ENCODE measurements around the gene TAGLN. TPM values are rescaled to one million over a fixed set of nuclear protein-coding genes. Genes with fewer than 3 reads are reported as not detected.
"Not testable (repeated sequence)": the region's sequence is repeated elsewhere in the genome, so short reads cannot be mapped to it uniquely, and the experiment has no call there.

TAGLN gene
- total and polyA plus RNA-seq, 9 of the 15 experiments (the other 6 are each of a cell fraction or from before 2014, with no cell fraction given) = 0.21 to 4.9 (median 1.1) TPM

DNA sequence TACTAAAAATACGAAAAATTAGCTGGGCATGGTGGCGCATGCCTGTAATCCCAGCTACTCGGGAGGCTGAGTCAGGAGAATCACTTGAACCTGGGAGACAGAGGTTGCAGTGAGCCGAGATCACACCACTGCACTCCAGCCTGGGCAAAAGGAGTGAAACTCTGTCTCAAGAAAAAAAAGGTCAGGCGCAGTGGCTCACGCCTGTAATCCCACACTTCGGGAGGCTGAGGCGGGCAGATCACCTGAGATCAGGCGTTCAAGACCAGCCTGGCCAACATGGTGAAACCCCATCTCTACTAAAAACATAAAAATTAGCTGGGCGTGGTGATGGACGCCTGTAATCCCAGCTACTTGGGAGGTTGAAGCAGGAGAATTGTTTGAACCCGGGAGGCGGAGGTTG, 16.0 kb upstream of the TAGLN start:
- intact Hi-C loops (cut with micrococcal nuclease); H3K9me1 ChIP-seq (ENCODE audit: control insufficient read depth, insufficient read depth, low read length); ATAC-seq; H3K27me3 ChIP-seq (ENCODE audit: control insufficient read depth in 2 of 2, insufficient read depth in 2 of 2, low read length in 2 of 2); BruUV-seq (replicated peaks); H4K20me1 ChIP-seq (replicated peaks; ENCODE audit: control insufficient read depth, insufficient read depth, low read length); DNase-seq (ENCODE audit: extremely low read depth in 1 of 4, low spot score in 3 of 4); H3K9ac ChIP-seq (ENCODE audit: insufficient read depth in 1 of 2, low read depth in 2 of 2, low read length in 2 of 2); H3K27ac ChIP-seq (ENCODE audit: extremely low read depth, low read depth, low read length); in situ Hi-C loops (cut with MboI); H3K9me3 ChIP-seq (replicated peaks; ENCODE audit: control insufficient read depth, insufficient read depth, low read depth, low read length); H3K4me2 ChIP-seq (ENCODE audit: insufficient read depth, low read length); H2AFZ ChIP-seq (ENCODE audit: low read depth, low read length); FAIRE-seq; H3K4me3 ChIP-seq: not testable (repeated sequence)
- 88% methylated on average over 12 of the region's 13 CpGs for WGBS (ENCODE audit: insufficient coverage, low coverage, missing lambda C conversion rate)
- peaks cover 18% of the 10 kb centered on the region for H3K79me2 ChIP-seq (ENCODE audit: control insufficient read depth, insufficient read depth, low read length)
- ChIA-PET CTCF (ENCODE audit: low intra/inter-chr PET ratio) (interaction anchor here (2.9 kb wide), 1 partner anchor 43 kb away, joined by 12 read pairs; no protein-coding TSS in a partner anchor), POLR2A (interaction anchor here (0.6 to 1.0 kb wide), 2 partner anchors 10 to 213 kb away, joined by 3 to 5 read pairs; no protein-coding TSS in a partner anchor)
- H3K36me3 ChIP-seq (ENCODE audit: control insufficient read depth, insufficient read depth, low read length) = peaks cover 27% of the 10 kb centered on the region
- H3K4me1 ChIP-seq (replicated peaks in 1 of 2; ENCODE audit: control insufficient read depth in 2 of 2, insufficient read depth in 2 of 2, low read length in 2 of 2) = peaks cover 20 to 37% of the 10 kb centered on the region in 2 experiments

- ATAC-seq = no peak
- H3K4me3 ChIP-seq = no peak overlapping the region
- peaks cover 18% of the 10 kb centered on the region for H3K79me2 ChIP-seq (ENCODE audit: control insufficient read depth, insufficient read depth, low read length)
- H4K20me1 ChIP-seq (replicated peaks; ENCODE audit: control insufficient read depth, insufficient read depth, low read length) = no peaks in the 10 kb centered on the region
- DNase-seq (ENCODE audit: extremely low read depth in 1 of 4, low spot score in 3 of 4) = no peak
- no peak overlapping the region for H3K27ac ChIP-seq (ENCODE audit: extremely low read depth, low read depth, low read length)
- FAIRE-seq = no peak
- peaks cover 34% of the 10 kb centered on the region for H3K36me3 ChIP-seq (ENCODE audit: control insufficient read depth, insufficient read depth, low read length)
- no TSS peak for BruUV-seq (replicated peaks)
- no peaks in the 10 kb centered on the region for H3K9me3 ChIP-seq (replicated peaks; ENCODE audit: control insufficient read depth, insufficient read depth, low read depth, low read length)
- CTCF ChIA-PET (ENCODE audit: low intra/inter-chr PET ratio) = no interaction called here
- no peak overlapping the region for H3K4me2 ChIP-seq (ENCODE audit: insufficient read depth, low read length)
- POLR2A ChIA-PET = interaction anchor here (0.6 to 0.7 kb wide), 2 partner anchors 11 to 214 kb away, joined by 3 read pairs; no protein-coding TSS in a partner anchor
- no peaks in the 10 kb centered on the region for H3K9me1 ChIP-seq (ENCODE audit: control insufficient read depth, insufficient read depth, low read length)
- in situ Hi-C loops (cut with MboI) (no loop called here), intact Hi-C loops (cut with micrococcal nuclease) (no loop called here)
- H3K9ac ChIP-seq (ENCODE audit: insufficient read depth in 1 of 2, low read depth in 2 of 2, low read length in 2 of 2) = no peak overlapping the region
- H3K4me1 ChIP-seq (replicated peaks in 1 of 2; ENCODE audit: control insufficient read depth in 2 of 2, insufficient read depth in 2 of 2, low read length in 2 of 2) = peaks cover 17 to 31% of the 10 kb centered on the region in 2 experiments
- WGBS (ENCODE audit: insufficient coverage, low coverage, missing lambda C conversion rate) = 82% methylated on average over 11 of the region's 11 CpGs
- no peak overlapping the region for H2AFZ ChIP-seq (ENCODE audit: low read depth, low read length)
- no peaks in the 10 kb centered on the region for H3K27me3 ChIP-seq (ENCODE audit: control insufficient read depth in 2 of 2, insufficient read depth in 2 of 2, low read length in 2 of 2)
- no peak for TF ChIP-seq ZNF354B (CRISPR knock-in tag; IDR thresholded peaks at IDR 0.05)
- no peak for TF ChIP-seq PHB (CRISPR knock-in tag; IDR thresholded peaks at IDR 0.05)
- no peak for TF ChIP-seq NFIC (IDR thresholded peaks at IDR 0.05)
- TF ChIP-seq HMGN3 (IDR thresholded peaks at IDR 0.05; ENCODE audit: borderline replicate concordance, extremely low read depth, insufficient read length, low read depth, low read length) = no peak
- no peak for TF ChIP-seq KLF6 (CRISPR knock-in tag; IDR thresholded peaks at IDR 0.05; ENCODE audit: borderline replicate concordance)
- no peak for TF ChIP-seq KLF10 (CRISPR knock-in tag; IDR thresholded peaks at IDR 0.05)
- TF ChIP-seq MBD2 (IDR thresholded peaks at IDR 0.05; ENCODE audit: borderline replicate concordance, low read depth) = no peak
- TF ChIP-seq, protein P1, sequence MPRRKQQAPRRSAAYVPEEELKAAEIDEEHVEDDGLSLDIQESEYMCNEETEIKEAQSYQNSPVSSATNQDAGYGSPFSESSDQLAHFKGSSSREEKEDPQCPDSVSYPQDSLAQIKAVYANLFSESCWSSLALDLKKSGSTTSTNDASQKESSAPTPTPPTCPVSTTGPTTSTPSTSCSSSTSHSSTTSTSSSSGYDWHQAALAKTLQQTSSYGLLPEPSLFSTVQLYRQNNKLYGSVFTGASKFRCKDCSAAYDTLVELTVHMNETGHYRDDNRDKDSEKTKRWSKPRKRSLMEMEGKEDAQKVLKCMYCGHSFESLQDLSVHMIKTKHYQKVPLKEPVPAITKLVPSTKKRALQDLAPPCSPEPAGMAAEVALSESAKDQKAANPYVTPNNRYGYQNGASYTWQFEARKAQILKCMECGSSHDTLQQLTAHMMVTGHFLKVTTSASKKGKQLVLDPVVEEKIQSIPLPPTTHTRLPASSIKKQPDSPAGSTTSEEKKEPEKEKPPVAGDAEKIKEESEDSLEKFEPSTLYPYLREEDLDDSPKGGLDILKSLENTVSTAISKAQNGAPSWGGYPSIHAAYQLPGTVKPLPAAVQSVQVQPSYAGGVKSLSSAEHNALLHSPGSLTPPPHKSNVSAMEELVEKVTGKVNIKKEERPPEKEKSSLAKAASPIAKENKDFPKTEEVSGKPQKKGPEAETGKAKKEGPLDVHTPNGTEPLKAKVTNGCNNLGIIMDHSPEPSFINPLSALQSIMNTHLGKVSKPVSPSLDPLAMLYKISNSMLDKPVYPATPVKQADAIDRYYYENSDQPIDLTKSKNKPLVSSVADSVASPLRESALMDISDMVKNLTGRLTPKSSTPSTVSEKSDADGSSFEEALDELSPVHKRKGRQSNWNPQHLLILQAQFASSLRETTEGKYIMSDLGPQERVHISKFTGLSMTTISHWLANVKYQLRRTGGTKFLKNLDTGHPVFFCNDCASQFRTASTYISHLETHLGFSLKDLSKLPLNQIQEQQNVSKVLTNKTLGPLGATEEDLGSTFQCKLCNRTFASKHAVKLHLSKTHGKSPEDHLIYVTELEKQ (CRISPR knock-in tag; IDR thresholded peaks at IDR 0.05) = no peak
- no peak for TF ChIP-seq E2F4 (CRISPR knock-in tag; IDR thresholded peaks at IDR 0.05; ENCODE audit: low read depth)
- TF ChIP-seq RFX1 (IDR thresholded peaks at IDR 0.05) = no peak
Observed at GRCh38 chr11:117183724-117184349, 15.3 kb upstream of the TAGLN start.

Data from K562 (cell line).